HEK293 (cell line): ENCODE measurements around the gene ZC3H10.

ENCODE experiments used
- CTCF ChIA-PET: fragments of 350-600 bp; formaldehyde crosslinking; extraction: SDS; loops from one replicate; lab custom pipeline; 2021; ENCODE audit warnings: antibody characterized with exemption; lab: Yijun Ruan, JAX
- POLR2A ChIA-PET: fragments of 300-600 bp; formaldehyde crosslinking; extraction: SDS; loops from one replicate; lab custom pipeline; 2020; ENCODE audit warnings: antibody characterized with exemption, inconsistent platforms; lab: Yijun Ruan, JAX
- H3K27ac ChIP-seq: fragments of 200-500 bp; sonication (Bioruptor generic); 2 replicates; pipeline ENCODE4 v1.5.1; 2014; ENCODE audit warnings: low read depth, low read length, control low read depth, inconsistent platforms; ENCODE audit errors: extremely low read depth
- H3K36me3 ChIP-seq, 2 experiments: fragments of 200-500 bp in 1 of 2; sonication (Bioruptor generic) in 1 of 2; 1 replicate in 1 of 2; 2 replicates in 1 of 2; pipeline ENCODE4 v1.5.1; 2014 to 2017; ENCODE audit warnings: inconsistent platforms in 2 of 2, low read length in 2 of 2; ENCODE audit not compliant: control insufficient read depth in 2 of 2, insufficient read depth in 1 of 2
- H3K4me1 ChIP-seq: fragments of 200-500 bp; sonication (Bioruptor generic); 2 replicates; pipeline ENCODE4 v1.5.1; 2014; ENCODE audit warnings: mild to moderate bottlenecking, low read length, inconsistent platforms; ENCODE audit not compliant: control insufficient read depth, insufficient read depth
- H3K4me3 ChIP-seq: 2 replicates; pipeline ENCODE4 v1.5.1; 2011; ENCODE audit warnings: low read depth, mild to moderate bottlenecking, control low read depth, low read length, moderate library complexity
- H3K9me3 ChIP-seq: fragments of 200-500 bp; sonication (Bioruptor generic); 2 replicates; pipeline ENCODE4 v1.5.1; 2014; ENCODE audit warnings: low read depth, low read length, inconsistent platforms; ENCODE audit not compliant: control insufficient read depth, insufficient read depth
- GFI1B ChIP-seq: fragments of 450-650 bp; formaldehyde crosslinking; IDR thresholded peaks from 2 replicates; pipeline ENCODE4 v1.5.1; 2016; ENCODE audit warnings: missing biosample characterization, missing genetic modification characterization
- HIC1 ChIP-seq: fragments of 450-650 bp; formaldehyde crosslinking; IDR thresholded peaks from 2 replicates; pipeline ENCODE4 v1.5.1; 2016; ENCODE audit warnings: missing biosample characterization, missing genetic modification characterization
- HOXC10 ChIP-seq: sonication (generic); formaldehyde crosslinking; IDR thresholded peaks from 2 replicates; pipeline ENCODE4 v1.8.1; 2023; ENCODE audit warnings: mild to moderate bottlenecking, missing genetic modification reagents
- KLF1 ChIP-seq: fragments of 450-650 bp; formaldehyde crosslinking; IDR thresholded peaks from 2 replicates; pipeline ENCODE4 v1.5.1; 2016; ENCODE audit warnings: missing biosample characterization, missing genetic modification characterization
- PATZ1 ChIP-seq: fragments of 450-650 bp; formaldehyde crosslinking; IDR thresholded peaks from 2 replicates; pipeline ENCODE4 v1.5.1; 2016; ENCODE audit warnings: missing biosample characterization, missing genetic modification characterization
- REPIN1 ChIP-seq: fragments of 450-650 bp; formaldehyde crosslinking; IDR thresholded peaks from 2 replicates; pipeline ENCODE4 v1.5.1; 2017; ENCODE audit warnings: missing biosample characterization, missing genetic modification characterization, low read depth
- SCRT2 ChIP-seq: fragments of 450-650 bp; formaldehyde crosslinking; IDR thresholded peaks from 2 replicates; pipeline ENCODE4 v1.5.1; 2016; ENCODE audit warnings: missing biosample characterization, missing genetic modification characterization
- SP3 ChIP-seq: fragments of 450-650 bp; formaldehyde crosslinking; IDR thresholded peaks from 2 replicates; pipeline ENCODE4 v1.5.1; 2016; ENCODE audit warnings: missing biosample characterization, missing genetic modification characterization
- WT1 ChIP-seq: fragments of 450-650 bp; formaldehyde crosslinking; IDR thresholded peaks from 2 replicates; pipeline ENCODE4 v1.5.1; 2016; ENCODE audit warnings: missing biosample characterization, missing genetic modification characterization
- ZBTB48 ChIP-seq: fragments of 450-650 bp; formaldehyde crosslinking; IDR thresholded peaks from 2 replicates; pipeline ENCODE4 v1.5.1; 2016; ENCODE audit warnings: missing biosample characterization, missing genetic modification characterization
- ZIC2 ChIP-seq: fragments of 450-650 bp; formaldehyde crosslinking; IDR thresholded peaks from 2 replicates; pipeline ENCODE4 v1.5.1; 2016; ENCODE audit warnings: missing biosample characterization, missing genetic modification characterization
- ZNF112 ChIP-seq: fragments of 450-650 bp; formaldehyde crosslinking; IDR thresholded peaks from 2 replicates; pipeline ENCODE4 v1.5.0; 2017; ENCODE audit warnings: missing biosample characterization, missing genetic modification characterization
- ZNF114 ChIP-seq: fragments of 450-650 bp; formaldehyde crosslinking; IDR thresholded peaks from 2 replicates; pipeline ENCODE4 v1.5.0; 2017; ENCODE audit warnings: missing biosample characterization, missing genetic modification characterization
- ZNF121 ChIP-seq: fragments of 450-650 bp; formaldehyde crosslinking; IDR thresholded peaks from 2 replicates; pipeline ENCODE4 v1.5.1; 2016; ENCODE audit warnings: missing biosample characterization, missing genetic modification characterization
- ZNF138 ChIP-seq: fragments of 450-650 bp; formaldehyde crosslinking; IDR thresholded peaks from 2 replicates; pipeline ENCODE4 v1.5.1; 2016; ENCODE audit warnings: missing biosample characterization, missing genetic modification characterization, borderline replicate concordance
- ZNF19 ChIP-seq: fragments of 450-650 bp; formaldehyde crosslinking; IDR thresholded peaks from 2 replicates; pipeline ENCODE4; 2016; ENCODE audit warnings: missing biosample characterization, missing genetic modification characterization, low read depth
- ZNF239 ChIP-seq: fragments of 450-650 bp; formaldehyde crosslinking; IDR thresholded peaks from 2 replicates; pipeline ENCODE4 v1.5.1; 2016; ENCODE audit warnings: missing biosample characterization, missing genetic modification characterization
- ZNF274 ChIP-seq, 2 experiments: fragments of 200-500 bp in 1 of 2; fragments of 450-650 bp in 1 of 2; sonication (Bioruptor generic) in 1 of 2; formaldehyde crosslinking in 1 of 2; IDR thresholded peaks; 2 replicates each; pipeline versions ENCODE4 v1.5.1 to v1.6.1; 2014 to 2016; ENCODE audit warnings: borderline replicate concordance in 1 of 2, inconsistent platforms in 1 of 2, low read length in 1 of 2, missing biosample characterization in 1 of 2, missing genetic modification characterization in 1 of 2
- ZNF280D ChIP-seq: fragments of 450-650 bp; formaldehyde crosslinking; IDR thresholded peaks from 2 replicates; pipeline ENCODE4 v1.5.1; 2016; ENCODE audit warnings: missing biosample characterization, missing genetic modification characterization
- ZNF324 ChIP-seq: fragments of 450-650 bp; formaldehyde crosslinking; IDR thresholded peaks from 2 replicates; pipeline ENCODE4 v1.5.1; 2016; ENCODE audit warnings: missing biosample characterization, missing genetic modification characterization
- ZNF362 ChIP-seq: fragments of 450-650 bp; formaldehyde crosslinking; IDR thresholded peaks from 2 replicates; pipeline ENCODE4 v1.5.1; 2016; ENCODE audit warnings: missing biosample characterization, missing genetic modification characterization
- ZNF366 ChIP-seq: fragments of 450-650 bp; formaldehyde crosslinking; conservative IDR thresholded peaks from 2 replicates; pipeline ENCODE4 v1.5.1; 2016; ENCODE audit warnings: missing biosample characterization, missing genetic modification characterization
- ZNF560 ChIP-seq: fragments of 450-650 bp; formaldehyde crosslinking; IDR thresholded peaks from 2 replicates; pipeline ENCODE4 v1.5.1; 2017; ENCODE audit warnings: missing biosample characterization, missing genetic modification characterization, borderline replicate concordance
- ZNF561 ChIP-seq: fragments of 450-650 bp; IDR thresholded peaks from 2 replicates; pipeline ENCODE4 v1.5.1; 2018; ENCODE audit warnings: missing biosample characterization, missing genetic modification characterization, borderline replicate concordance
- ZNF629 ChIP-seq: fragments of 450-650 bp; formaldehyde crosslinking; IDR thresholded peaks from 2 replicates; pipeline ENCODE4 v1.5.1; 2017; ENCODE audit warnings: missing biosample characterization, missing genetic modification characterization
- ZNF660 ChIP-seq: fragments of 450-650 bp; IDR thresholded peaks from 2 replicates; pipeline ENCODE4 v1.5.1; 2018; ENCODE audit warnings: missing biosample characterization, mild to moderate bottlenecking, missing genetic modification characterization
- ZNF776 ChIP-seq: fragments of 450-650 bp; formaldehyde crosslinking; IDR thresholded peaks from 2 replicates; pipeline ENCODE4 v1.5.0; 2017; ENCODE audit warnings: missing biosample characterization, missing genetic modification characterization, borderline replicate concordance
- ZNF791 ChIP-seq: fragments of 450-650 bp; formaldehyde crosslinking; IDR thresholded peaks from 2 replicates; pipeline ENCODE4 v1.5.1; 2016; ENCODE audit warnings: missing biosample characterization, missing genetic modification characterization
- ZNF792 ChIP-seq: fragments of 450-650 bp; formaldehyde crosslinking; IDR thresholded peaks from 2 replicates; pipeline ENCODE4 v1.5.1; 2016; ENCODE audit warnings: missing biosample characterization, missing genetic modification characterization

ZC3H10 gene

GRCh38 chr12:56126732-56127239 lies 8.7 kb downstream of the ZC3H10 start:
- ChIA-PET POLR2A (interaction anchor here (0.9 to 3.8 kb wide), 9 partner anchors 9 to 63 kb away, joined by 3 to 99 read pairs (median 18); partner anchors contain the start of genes MYL6B, PA2G4, RPL41 and SMARCC2), CTCF (interaction anchor here (0.5 to 6.8 kb wide), 11 partner anchors 10 to 444 kb away, joined by 3 to 65 read pairs (median 3); partner anchors contain the start of genes COQ10A, MYL6, RNF41 and SMARCC2)
- no peak overlapping the region for H3K4me3 ChIP-seq

GRCh38 chr12:56127485-56127887 lies 9.4 kb downstream of the ZC3H10 start:
- POLR2A ChIA-PET: interaction anchor here (0.6 to 3.8 kb wide), 28 partner anchors 9 to 501 kb away, joined by 3 to 99 read pairs (median 6); partner anchors contain the start of genes CNPY2, COQ10A, MYL6 and MYL6B
- Histone ChIP-seq H3K4me1 (peaks cover 9% of the 10 kb centered on the region), H3K9me3 (no peaks in the 10 kb centered on the region), H3K4me3 (peak overlapping the region; percentile 21), H3K27ac (peak overlapping the region; percentile 1; the same call in 1 of the 2 replicates), H3K36me3 (peaks cover 9 to 35% of the 10 kb centered on the region in 2 experiments; a peak in 2 of 3 replicates)
- CTCF ChIA-PET: interaction anchor here (0.7 to 6.8 kb wide), 11 partner anchors 9 to 131 kb away, joined by 3 to 65 read pairs (median 4); partner anchors contain the start of genes MYL6, RPL41, SMARCC2 and ZC3H10
- TF ChIP-seq ZNF362 (tag by site-specific recombination) (no peak), ZNF560 (tag by site-specific recombination) (no peak), ZNF138 (tag by site-specific recombination) (no peak), ZNF239 (tag by site-specific recombination) (no peak), SP3 (tag by site-specific recombination) (no peak), ZNF561 (tag by site-specific recombination) (0 out of 2 replicates have a peak, but pooled peaks have one; percentile 34), ZBTB48 (tag by site-specific recombination) (peak; percentile 84), ZNF324 (tag by site-specific recombination) (no peak; the same call in 1 of the 2 replicates), HIC1 (tag by site-specific recombination) (no peak), ZNF776 (tag by site-specific recombination) (no peak), ZNF112 (tag by site-specific recombination) (no peak), ZNF792 (no peak), ZNF791 (no peak), GFI1B (tag by site-specific recombination) (no peak), ZNF660 (0 out of 2 replicates have a peak, but pooled peaks have one; percentile 10), ZNF629 (tag by site-specific recombination) (no peak), HOXC10 (CRISPR knock-in tag) (no peak), PATZ1 (tag by site-specific recombination) (no peak)

More at GRCh38 chr12:56126732-56127239, 8.7 kb downstream of the ZC3H10 start:
- Histone ChIP-seq H3K9me3 (no peaks in the 10 kb centered on the region), H3K36me3 (peaks cover 6 to 34% of the 10 kb centered on the region in 2 experiments; a peak in 2 of 3 replicates), H3K27ac (no peak overlapping the region), H3K4me1 (peaks cover 9% of the 10 kb centered on the region)
- no peak for TF ChIP-seq ZIC2 (tag by site-specific recombination)
- no peak for TF ChIP-seq WT1 (tag by site-specific recombination)
- no peak for TF ChIP-seq REPIN1 (tag by site-specific recombination)
- no peak for TF ChIP-seq ZNF114
- TF ChIP-seq ZBTB48 (tag by site-specific recombination): no peak
- no peak for TF ChIP-seq SCRT2 (tag by site-specific recombination)
- no peak for TF ChIP-seq ZNF121
- TF ChIP-seq ZNF274 (IDR thresholded peaks at IDR 0.05; ENCODE audit: low read length): no peak
- TF ChIP-seq ZNF274 (tag by site-specific recombination; IDR thresholded peaks at IDR 0.05; ENCODE audit: borderline replicate concordance): no peak
- no peak for TF ChIP-seq ZNF324 (tag by site-specific recombination)
- no peak for TF ChIP-seq ZNF19 (tag by site-specific recombination)
- TF ChIP-seq ZNF280D (tag by site-specific recombination): no peak
- TF ChIP-seq ZNF366 (tag by site-specific recombination): no peak
- no peak for TF ChIP-seq KLF1 (tag by site-specific recombination)
